ENCODE data around the gene SPATA16. TPM values are rescaled to one million over a fixed set of nuclear protein-coding genes. Genes with fewer than 3 reads are reported as not detected.

Gene SPATA16
- total RNA-seq, 1 donor from 2014 or later, result not detected

DNA sequence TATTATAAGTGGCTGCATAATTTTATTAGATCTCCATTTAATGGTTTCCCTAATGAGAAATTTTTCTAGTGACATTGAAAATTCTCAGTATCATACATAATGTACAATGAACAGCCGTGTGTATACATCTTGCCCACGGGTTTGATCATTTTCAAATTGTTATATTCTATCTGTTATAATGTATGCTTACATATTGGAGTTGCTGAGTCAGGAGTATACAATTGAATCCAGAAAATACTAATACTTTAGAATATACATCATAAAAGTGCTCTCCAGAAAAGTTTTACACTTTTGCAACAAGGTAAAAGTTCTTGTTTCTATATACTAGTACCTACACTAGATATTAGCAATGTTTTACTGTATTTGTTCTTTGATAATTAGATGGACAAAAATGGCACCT lies 82.8 kb downstream of the SPATA16 start:
- no peak overlapping the region for H3K27ac Mint-ChIP-seq (ENCODE audit: unreplicated experiment)
- H3K4me3 Mint-ChIP-seq, result no peak overlapping the region
- H3K4me1 Mint-ChIP-seq, result no peaks in the 10 kb centered on the region
- H3K36me3 Mint-ChIP-seq (ENCODE audit: low read depth), result no peaks in the 10 kb centered on the region
- no peaks in the 10 kb centered on the region for H3K9me3 Mint-ChIP-seq
- no peaks in the 10 kb centered on the region for H3K27me3 Mint-ChIP-seq (ENCODE audit: low read depth)
- no peak for DNase-seq (ENCODE audit: low read depth, low spot score)
- TF ChIP-seq, protein P1, sequence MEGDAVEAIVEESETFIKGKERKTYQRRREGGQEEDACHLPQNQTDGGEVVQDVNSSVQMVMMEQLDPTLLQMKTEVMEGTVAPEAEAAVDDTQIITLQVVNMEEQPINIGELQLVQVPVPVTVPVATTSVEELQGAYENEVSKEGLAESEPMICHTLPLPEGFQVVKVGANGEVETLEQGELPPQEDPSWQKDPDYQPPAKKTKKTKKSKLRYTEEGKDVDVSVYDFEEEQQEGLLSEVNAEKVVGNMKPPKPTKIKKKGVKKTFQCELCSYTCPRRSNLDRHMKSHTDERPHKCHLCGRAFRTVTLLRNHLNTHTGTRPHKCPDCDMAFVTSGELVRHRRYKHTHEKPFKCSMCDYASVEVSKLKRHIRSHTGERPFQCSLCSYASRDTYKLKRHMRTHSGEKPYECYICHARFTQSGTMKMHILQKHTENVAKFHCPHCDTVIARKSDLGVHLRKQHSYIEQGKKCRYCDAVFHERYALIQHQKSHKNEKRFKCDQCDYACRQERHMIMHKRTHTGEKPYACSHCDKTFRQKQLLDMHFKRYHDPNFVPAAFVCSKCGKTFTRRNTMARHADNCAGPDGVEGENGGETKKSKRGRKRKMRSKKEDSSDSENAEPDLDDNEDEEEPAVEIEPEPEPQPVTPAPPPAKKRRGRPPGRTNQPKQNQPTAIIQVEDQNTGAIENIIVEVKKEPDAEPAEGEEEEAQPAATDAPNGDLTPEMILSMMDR (conservative IDR thresholded peaks at IDR 0.05), result no peak

DNA sequence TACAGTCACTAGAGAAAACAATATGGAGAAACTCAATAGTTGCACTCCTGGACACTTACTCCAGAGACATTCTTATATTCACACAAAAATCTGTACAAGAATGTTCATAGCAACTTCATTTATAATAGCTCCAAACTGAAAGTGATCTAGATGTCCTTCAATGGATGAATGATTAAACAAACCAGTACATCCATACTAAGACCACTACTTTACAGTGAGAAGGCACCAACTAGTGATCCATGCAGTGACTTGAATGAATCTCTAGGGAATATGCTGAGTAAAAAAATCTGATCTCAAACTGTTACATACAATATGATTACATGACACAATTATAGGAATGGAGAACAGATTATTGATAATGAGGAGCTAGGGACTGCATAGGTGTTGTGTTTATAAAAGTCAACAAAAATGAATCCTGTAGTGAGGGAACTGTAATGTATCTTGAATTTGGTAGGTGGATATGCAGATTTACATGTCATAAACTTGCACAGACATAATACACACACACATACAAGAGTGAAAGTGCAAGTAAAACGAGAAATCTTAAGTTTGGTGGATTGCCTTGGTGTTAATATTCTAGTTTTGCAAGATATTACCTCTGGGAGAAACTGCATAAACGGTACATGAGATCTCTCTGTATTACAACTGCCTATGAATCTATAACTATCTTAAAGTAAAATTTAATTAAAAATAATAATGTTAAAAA lies 85.7 kb downstream of the SPATA16 start:
- Mint-ChIP-seq H3K27me3 (ENCODE audit: low read depth) (no peaks in the 10 kb centered on the region), H3K4me3 (no peak overlapping the region), H3K4me1 (no peaks in the 10 kb centered on the region), H3K36me3 (ENCODE audit: low read depth) (no peaks in the 10 kb centered on the region), H3K9me3 (no peaks in the 10 kb centered on the region), H3K27ac (ENCODE audit: unreplicated experiment) (no peak overlapping the region)
- TF ChIP-seq, protein P1 (conservative IDR thresholded peaks at IDR 0.05), result no peak
- DNase-seq (ENCODE audit: low read depth, low spot score), result no peak

DNA sequence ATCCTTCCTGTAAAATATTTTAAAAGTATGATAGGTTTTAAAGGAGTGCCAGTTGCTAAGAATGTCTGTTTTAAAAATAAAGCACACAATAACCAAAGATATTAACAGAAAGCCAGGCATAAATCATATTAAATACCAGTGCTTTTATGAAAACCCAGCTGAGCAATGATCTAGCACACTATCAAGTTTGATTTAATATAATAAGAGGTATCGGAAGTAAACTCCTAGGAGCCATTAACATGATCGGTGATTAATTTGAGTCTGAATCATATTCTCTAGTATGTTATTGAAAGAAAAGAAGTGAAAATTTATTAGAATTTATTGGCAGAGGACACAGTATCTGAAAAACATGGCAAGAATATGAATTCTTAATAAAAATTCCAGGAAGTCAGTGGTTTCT lies 91.7 kb downstream of the SPATA16 start:
- Mint-ChIP-seq H3K9me3 (no peaks in the 10 kb centered on the region), H3K27ac (ENCODE audit: unreplicated experiment) (no peak overlapping the region), H3K4me3 (no peak overlapping the region), H3K36me3 (ENCODE audit: low read depth) (no peaks in the 10 kb centered on the region), H3K27me3 (ENCODE audit: low read depth) (peaks cover 2% of the 10 kb centered on the region), H3K4me1 (no peaks in the 10 kb centered on the region)
- TF ChIP-seq, protein P1 (conservative IDR thresholded peaks at IDR 0.05), result no peak
- no peak for DNase-seq (ENCODE audit: low read depth, low spot score)

DNA sequence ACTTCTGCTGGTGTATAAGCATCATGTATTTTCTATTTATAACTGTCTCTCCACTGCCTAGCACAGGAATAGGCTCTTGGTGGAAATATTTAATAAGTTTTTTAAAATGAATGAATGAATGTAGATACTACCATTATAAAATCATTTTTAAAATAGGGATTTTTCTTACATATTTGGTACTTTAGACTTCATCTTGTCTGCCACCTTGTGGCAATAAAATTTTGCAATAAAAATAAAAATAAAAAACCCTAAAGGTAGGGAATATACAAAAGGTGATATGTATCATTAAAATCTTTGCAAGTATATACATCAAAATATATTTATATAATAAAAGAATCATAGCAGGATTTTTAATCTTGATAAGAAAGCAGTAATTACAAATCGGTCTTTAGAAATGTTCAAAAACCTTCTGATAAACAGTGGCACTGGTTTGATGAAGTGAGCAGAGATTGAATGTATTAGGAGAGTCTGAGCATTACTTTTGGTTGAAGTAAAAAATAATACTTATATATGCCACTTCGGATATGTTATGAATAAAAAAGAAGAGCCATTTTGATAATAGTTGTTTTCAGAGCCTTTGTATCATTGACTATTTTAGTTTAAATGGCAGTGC lies 95.2 kb downstream of the SPATA16 start:
- no peak overlapping the region for H3K4me3 Mint-ChIP-seq
- no peaks in the 10 kb centered on the region for H3K9me3 Mint-ChIP-seq
- H3K27ac Mint-ChIP-seq (ENCODE audit: unreplicated experiment), result no peak overlapping the region

DNA sequence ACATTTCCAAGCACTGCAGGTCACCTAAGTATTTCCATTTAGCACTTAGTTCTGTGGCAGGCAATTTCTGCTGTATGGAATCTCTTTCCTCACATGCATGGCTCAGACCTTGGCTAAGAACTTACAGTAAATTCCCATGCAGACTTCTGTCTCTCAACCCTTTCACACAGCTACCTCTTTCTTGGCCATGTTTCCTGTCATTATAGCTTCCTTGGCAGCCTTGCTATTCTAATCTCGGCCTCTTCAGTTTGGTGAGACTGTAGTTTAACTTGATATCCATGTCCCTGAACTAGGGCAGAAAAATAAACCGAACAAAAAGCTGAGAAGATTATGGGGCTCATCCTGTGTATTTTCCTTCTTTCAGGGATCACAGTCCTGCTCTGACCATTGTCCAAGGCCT lies 96.0 kb downstream of the SPATA16 start:
- no peak for DNase-seq (ENCODE audit: low read depth, low spot score)
- no peak overlapping the region for H3K4me3 Mint-ChIP-seq
- no peak overlapping the region for H3K27ac Mint-ChIP-seq (ENCODE audit: unreplicated experiment)
- no peaks in the 10 kb centered on the region for H3K36me3 Mint-ChIP-seq (ENCODE audit: low read depth)
- TF ChIP-seq, protein P1 (conservative IDR thresholded peaks at IDR 0.05), result no peak
- H3K27me3 Mint-ChIP-seq (ENCODE audit: low read depth), result peaks cover 2% of the 10 kb centered on the region
- no peaks in the 10 kb centered on the region for H3K4me1 Mint-ChIP-seq
- H3K9me3 Mint-ChIP-seq, result no peaks in the 10 kb centered on the region

More for the DNA sequence above, 95.2 kb downstream of the SPATA16 start:
- DNase-seq (ENCODE audit: low read depth, low spot score), result no peak
- TF ChIP-seq, protein P1 (conservative IDR thresholded peaks at IDR 0.05), result peak; percentile 70
- H3K4me1 Mint-ChIP-seq, result no peaks in the 10 kb centered on the region
- no peaks in the 10 kb centered on the region for H3K36me3 Mint-ChIP-seq (ENCODE audit: low read depth)
- H3K27me3 Mint-ChIP-seq (ENCODE audit: low read depth), result peaks cover 2% of the 10 kb centered on the region
